Left lung (tissue), 10 donors: ENCODE results near the gene MAPK11. TPM values are rescaled to one million over a fixed set of nuclear protein-coding genes. Genes with fewer than 3 reads are reported as not detected.

Source experiments
- ATAC-seq: fragments of 200-7000 bp; cut with Tn5 transposase; one replicate; pipeline ENCODE4 v1.9.1; 2020; ENCODE audit warnings: moderate library complexity
- DNase-seq, 4 donors: peaks; one replicate each; pipeline ENCODE4 v3.0.0-alpha.2; 2013 to 2020
- H3K27ac ChIP-seq, 2 donors: fragments of 200-600 bp; sonication (generic) in 1 of 2; one replicate each; pipeline versions ENCODE4 v1.5.0 to v1.8.0; 2020 to 2021
- H3K27me3 ChIP-seq, 2 donors: fragments of 200-600 bp; sonication (generic) in 1 of 2; one replicate each; pipeline versions ENCODE4 v1.5.0 to v1.8.0; 2020 to 2021
- H3K36me3 ChIP-seq, 2 donors: fragments of 200-600 bp; sonication (generic) in 1 of 2; one replicate each; pipeline versions ENCODE4 v1.5.0 to v1.8.0; 2020 to 2021
- H3K4me1 ChIP-seq, 2 donors: fragments of 200-600 bp; one replicate each; pipeline ENCODE4 v1.8.0; 2021
- H3K4me3 ChIP-seq, 2 donors: fragments of 200-600 bp; sonication (generic) in 1 of 2; one replicate each; pipeline versions ENCODE4 v1.5.0 to v1.8.0; 2020 to 2021; ENCODE audit warnings: mild to moderate bottlenecking in 1 of 2
- H3K9me3 ChIP-seq, 2 donors: fragments of 200-600 bp; sonication (generic) in 1 of 2; one replicate each; pipeline versions ENCODE4 v1.5.0 to v1.8.0; 2020 to 2021
- intact Hi-C, 2 donors: fragments of 100-400 bp; cut with DNase I; formaldehyde crosslinking; loops; one replicate each; pipeline versions ENCODE4 v1.11.2 to v1.14.2; 2022
- polyA plus RNA-seq, 6 donors: library from polyadenylated mRNA; unstranded; fragments of 120-200 nt; gene quantifications; one replicate each; pipeline ENCODE4 v1.2.1, GENCODE V29; 2013; ENCODE audit not compliant: insufficient read length in 6 of 6
- total RNA-seq, 2 donors: library from RNA; stranded (reverse); fragmentation: NEBNext Ultra II Directional; extraction: Animal tissue kit (Norgen Biotek cat#: 25700); gene quantifications; one replicate each; pipeline ENCODE4 v1.2.1, GENCODE V29; 2021
- TF ChIP-seq, protein P1 (sequence below), 2 donors: fragments of 200-600 bp; sonication (generic) in 1 of 2; IDR thresholded peaks; one replicate each; pipeline versions ENCODE4 v1.5.0 to v1.8.0; 2021; ENCODE audit warnings: antibody characterized with exemption in 2 of 2
- donor health status: DM: no; HTN: yes; CAD: no.
- donor health status: DM: no; HTN: no; CAD: no.

MAPK11 gene
- total and polyA plus RNA-seq, 8 donors = 10.3 to 21.5 (median 14.7) TPM

GRCh38 chr22:50221410-50222300 is 48.5 kb downstream of the MAPK11 start:
- TF ChIP-seq, protein P1, sequence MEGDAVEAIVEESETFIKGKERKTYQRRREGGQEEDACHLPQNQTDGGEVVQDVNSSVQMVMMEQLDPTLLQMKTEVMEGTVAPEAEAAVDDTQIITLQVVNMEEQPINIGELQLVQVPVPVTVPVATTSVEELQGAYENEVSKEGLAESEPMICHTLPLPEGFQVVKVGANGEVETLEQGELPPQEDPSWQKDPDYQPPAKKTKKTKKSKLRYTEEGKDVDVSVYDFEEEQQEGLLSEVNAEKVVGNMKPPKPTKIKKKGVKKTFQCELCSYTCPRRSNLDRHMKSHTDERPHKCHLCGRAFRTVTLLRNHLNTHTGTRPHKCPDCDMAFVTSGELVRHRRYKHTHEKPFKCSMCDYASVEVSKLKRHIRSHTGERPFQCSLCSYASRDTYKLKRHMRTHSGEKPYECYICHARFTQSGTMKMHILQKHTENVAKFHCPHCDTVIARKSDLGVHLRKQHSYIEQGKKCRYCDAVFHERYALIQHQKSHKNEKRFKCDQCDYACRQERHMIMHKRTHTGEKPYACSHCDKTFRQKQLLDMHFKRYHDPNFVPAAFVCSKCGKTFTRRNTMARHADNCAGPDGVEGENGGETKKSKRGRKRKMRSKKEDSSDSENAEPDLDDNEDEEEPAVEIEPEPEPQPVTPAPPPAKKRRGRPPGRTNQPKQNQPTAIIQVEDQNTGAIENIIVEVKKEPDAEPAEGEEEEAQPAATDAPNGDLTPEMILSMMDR (IDR thresholded peaks at IDR 0.05) = no peak
- Histone ChIP-seq H3K4me1 (peaks cover 0 to 7% of the 10 kb centered on the region in 2 donors), H3K4me3 (no peak overlapping the region), H3K27me3 (no peaks in the 10 kb centered on the region), H3K36me3 (peaks cover 0 to 98% of the 10 kb centered on the region in 2 donors), H3K27ac (no peak overlapping the region), H3K9me3 (no peaks in the 10 kb centered on the region)
- ATAC-seq (no peak), DNase-seq (no peak)
- intact Hi-C loops = no loop called here

GRCh38 chr22:50220603-50221409 is 49.4 kb downstream of the MAPK11 start:
- TF ChIP-seq, protein P1 (IDR thresholded peaks at IDR 0.05) = no peak
- no peak overlapping the region for H3K4me3 ChIP-seq
- H3K27ac ChIP-seq = no peak overlapping the region
- H3K4me1 ChIP-seq = peaks cover 0 to 7% of the 10 kb centered on the region in 2 donors
- no peak for DNase-seq
- ATAC-seq = no peak
- H3K36me3 ChIP-seq = peaks cover 0 to 100% of the 10 kb centered on the region in 2 donors
- no peaks in the 10 kb centered on the region for H3K9me3 ChIP-seq
- intact Hi-C loops = no loop called here
- no peaks in the 10 kb centered on the region for H3K27me3 ChIP-seq

DNA sequence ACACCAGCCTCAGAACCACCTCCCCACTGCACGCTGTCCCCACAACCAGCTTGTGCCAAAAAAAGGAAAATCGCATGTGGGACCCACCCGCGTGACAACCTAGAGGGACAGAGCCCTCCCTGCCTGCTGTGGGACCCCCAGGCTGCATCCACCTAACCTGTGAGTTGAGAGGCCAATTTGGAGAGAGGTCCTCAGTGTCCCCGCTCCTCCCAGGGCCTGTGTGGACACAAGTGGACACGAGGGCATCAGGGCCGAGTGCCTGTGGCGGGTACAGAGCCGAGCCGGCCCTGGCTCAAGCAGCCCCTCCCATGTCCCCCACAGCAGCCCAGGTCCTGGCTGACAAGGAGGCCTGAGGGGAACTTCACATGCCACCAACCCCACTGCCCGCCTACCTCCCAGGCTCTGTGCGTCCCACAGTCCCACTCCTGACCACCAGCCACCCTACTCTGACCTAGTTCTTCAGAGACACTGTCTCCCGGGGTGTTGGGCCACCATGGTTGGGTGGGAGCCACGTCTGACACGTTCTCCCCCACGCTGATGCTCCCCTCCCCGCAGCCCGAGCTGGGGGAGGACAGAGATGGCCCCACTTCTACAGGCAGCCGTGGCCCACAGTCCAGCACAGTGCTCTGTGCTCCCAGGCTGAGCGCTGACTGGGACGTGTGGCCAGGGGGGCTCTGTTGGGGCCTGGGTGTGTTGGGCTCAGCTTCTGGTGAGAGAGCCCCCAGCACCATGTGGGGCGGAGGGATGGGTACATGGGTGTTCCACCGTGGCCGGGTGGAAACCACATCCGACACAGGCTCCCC is 50.2 kb downstream of the MAPK11 start:
- Histone ChIP-seq H3K27me3 (no peaks in the 10 kb centered on the region), H3K27ac (no peak overlapping the region), H3K4me1 (peaks cover 0 to 7% of the 10 kb centered on the region in 2 donors), H3K9me3 (no peaks in the 10 kb centered on the region), H3K36me3 (peaks cover 0 to 100% of the 10 kb centered on the region in 2 donors), H3K4me3 (no peak overlapping the region)
- no peak for ATAC-seq
- intact Hi-C loops = no loop called here
- TF ChIP-seq, protein P1 (IDR thresholded peaks at IDR 0.05) = no peak
- DNase-seq = no peak

DNA sequence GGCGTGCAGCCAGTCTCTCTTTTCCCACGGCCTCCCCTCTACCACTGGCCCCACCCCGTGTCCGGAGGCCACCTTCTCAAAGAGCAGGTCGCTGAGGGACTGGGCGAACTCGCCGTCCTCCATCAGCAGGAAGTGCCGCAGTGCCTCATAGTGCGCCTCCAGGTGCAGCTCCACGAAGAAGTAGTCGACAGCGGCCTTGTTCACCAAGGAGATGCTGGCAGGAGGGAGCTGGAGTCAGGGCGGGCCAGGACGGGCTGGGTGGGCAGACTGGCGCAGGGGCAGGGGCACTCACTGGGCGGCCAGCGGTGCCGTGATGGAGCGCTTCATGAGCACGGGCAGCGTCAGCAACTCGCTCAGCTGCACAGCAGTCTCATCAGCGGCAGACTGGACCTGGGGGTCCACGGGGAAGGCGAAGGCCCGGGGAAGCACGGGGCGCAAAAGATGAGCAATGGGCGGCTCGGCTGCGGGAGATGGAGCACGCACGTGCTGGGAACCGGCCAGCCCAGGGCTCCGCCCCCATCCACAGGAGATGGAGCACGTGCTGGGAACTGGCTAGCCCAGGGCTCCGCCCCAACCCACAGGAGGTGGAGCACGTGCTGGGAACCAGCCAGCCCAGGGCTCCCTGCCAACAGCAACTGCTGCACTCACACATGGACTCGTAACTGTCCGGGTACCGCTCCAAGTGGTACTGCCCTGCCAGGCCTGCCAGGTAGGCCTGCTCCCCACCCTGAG is 51.0 kb downstream of the MAPK11 start:
- Histone ChIP-seq H3K4me1 (peaks cover 0 to 7% of the 10 kb centered on the region in 2 donors), H3K9me3 (no peaks in the 10 kb centered on the region), H3K36me3 (peaks cover 0 to 99% of the 10 kb centered on the region in 2 donors), H3K27ac (no peak overlapping the region), H3K27me3 (no peaks in the 10 kb centered on the region), H3K4me3 (no peak overlapping the region)
- ATAC-seq (peak; percentile 78), DNase-seq (peak in 3 of 4 donors; percentile 83 to 90 (median 84))
- intact Hi-C loops = no loop called here
- TF ChIP-seq, protein P1 (IDR thresholded peaks at IDR 0.05) = no peak
